HG03432 (cell line): ENCODE measurements around the gene NTN1.

Experiments used
- ATAC-seq: cut with Tn5 transposase; IDR thresholded peaks from one replicate; pipeline ENCODE4 v1.9.1; 2021; ENCODE audit warnings: mild to moderate bottlenecking, moderate library complexity; ENCODE audit not compliant: unreplicated experiment

The NTN1 gene

DNA sequence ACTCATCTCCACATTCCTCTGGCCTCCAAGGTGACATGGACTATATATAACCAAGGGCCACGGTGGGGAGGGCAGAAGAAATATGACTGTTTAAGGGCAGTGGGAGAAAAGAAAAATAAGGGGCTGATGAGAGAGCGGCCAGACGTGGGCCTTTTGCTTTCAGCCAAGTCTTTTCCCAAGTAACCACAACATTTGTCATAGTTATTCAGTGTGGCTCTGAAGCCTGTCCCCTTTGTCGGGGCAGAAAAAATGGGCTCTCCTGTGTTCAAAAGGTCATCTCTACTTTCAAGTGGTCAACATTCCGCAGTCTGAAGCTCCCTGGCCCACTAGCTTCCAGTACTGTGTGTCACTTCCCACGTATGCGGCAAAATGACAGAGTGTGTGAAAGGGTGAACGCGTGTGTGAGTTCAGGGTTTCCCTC is 245.4 kb downstream of the NTN1 start:
- ATAC-seq, result no peak

DNA sequence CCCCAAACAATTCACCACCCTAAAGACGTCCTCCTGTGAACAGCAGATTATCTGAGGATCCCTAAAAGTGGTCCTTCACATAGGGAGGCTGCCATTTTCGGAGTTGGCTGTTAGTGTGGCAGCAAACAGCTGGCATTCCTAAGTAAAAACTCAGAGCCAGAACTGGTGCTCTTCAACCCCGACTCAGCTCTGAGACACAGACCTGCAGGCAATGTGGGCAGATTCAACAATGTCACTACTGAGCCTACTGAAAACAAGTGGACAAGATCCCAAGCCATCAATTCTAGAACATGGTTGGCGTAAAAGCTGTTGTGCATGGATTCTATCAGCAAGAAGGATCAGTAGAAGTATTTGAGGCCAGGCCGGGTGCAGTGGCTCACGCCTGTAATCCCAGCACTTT is 247.2 kb downstream of the NTN1 start:
- ATAC-seq, result no peak

DNA sequence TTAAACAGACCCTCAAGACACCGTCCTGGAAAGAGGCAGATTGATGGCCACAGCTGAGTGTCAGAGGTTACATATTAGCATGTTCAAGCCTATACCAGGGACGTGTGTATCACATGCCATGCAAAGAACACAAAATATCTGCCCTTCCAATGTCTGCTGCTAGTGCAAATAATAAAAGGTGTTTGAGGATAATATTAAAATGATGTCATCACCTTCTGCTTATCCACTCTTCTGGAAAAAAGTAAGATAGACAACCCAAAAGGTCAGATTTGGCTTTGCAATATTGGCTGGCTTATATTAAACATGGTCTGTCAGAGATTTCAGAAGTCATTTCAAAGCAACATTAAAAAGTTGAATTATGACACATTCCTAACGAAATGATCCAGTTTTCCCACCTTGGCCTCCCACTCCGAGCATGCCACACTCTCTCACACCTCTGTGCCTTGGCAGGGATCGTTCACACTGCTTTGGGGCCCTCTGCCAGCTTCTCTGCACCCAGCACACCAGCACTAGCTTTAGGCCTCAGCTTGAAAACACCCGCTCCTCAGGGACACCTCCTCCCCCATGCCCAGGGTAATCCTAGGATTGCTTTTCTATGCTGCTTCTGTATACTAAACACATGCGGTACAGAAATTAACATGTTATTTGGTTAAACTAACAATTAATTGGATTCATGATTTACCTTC is 248.2 kb downstream of the NTN1 start:
- no peak for ATAC-seq

DNA sequence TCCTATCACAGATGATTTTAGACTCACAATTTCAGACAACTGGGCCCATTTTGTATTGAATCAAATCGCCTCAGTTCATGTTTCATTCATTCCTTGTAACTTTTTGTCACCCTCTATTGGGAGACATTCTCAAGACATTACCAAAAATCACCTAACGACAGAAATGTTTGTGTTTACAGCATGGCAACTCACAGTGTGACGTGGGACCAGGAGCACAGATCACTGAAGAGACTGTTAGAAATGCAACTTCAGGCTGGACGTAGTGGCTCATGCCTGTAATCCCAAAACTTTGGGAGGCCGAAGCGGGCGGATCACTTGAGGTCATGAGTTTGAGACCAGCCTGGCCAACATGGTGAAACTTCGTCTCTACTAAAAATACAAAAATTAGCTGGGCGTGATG is 249.6 kb downstream of the NTN1 start:
- no peak for ATAC-seq

DNA sequence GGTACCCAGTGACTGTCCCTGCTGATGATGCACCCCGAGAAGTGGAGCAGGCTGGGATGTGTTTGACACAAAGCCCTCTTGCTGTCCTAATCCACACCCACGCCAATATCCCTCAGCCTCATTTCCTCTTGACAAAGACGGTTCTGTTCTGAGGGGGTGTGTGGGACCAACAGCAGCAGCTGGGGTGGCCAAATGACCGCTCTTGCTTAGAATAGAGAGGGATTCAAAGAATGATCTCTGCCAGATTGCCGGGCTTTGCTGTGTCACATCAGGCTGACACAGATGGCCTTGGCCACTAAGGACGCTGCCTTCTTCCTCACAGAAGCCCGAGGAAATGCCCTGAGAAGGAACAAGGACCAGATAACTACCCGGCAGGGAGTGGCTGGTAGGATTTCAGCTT is 250.7 kb downstream of the NTN1 start:
- ATAC-seq, result no peak

- ATAC-seq, result no peak
These were observed 251.3 kb downstream of the NTN1 start for GRCh38 chr17:9272501-9273200.

- ATAC-seq, result no peak
These were observed 252.4 kb downstream of the NTN1 start for GRCh38 chr17:9273428-9274391.

DNA sequence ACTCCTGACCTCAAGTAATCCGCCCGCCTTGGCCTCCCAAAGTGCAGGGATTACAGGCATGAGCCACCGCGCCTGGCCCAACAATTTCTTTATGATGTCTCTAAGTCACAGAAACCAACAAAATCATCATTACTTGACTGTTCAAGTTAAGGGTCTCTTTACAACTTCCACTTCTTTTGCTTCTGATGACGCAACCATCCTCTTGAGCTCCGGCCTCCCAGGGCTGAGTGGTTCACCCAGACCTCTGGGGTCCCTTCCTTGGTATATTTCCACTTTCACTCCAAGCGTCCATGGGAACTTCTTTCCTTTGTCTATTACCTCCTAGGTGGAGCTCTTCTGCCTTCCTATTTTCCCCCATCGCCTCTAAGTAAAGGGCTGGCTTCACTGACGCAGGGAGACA is 253.7 kb downstream of the NTN1 start:
- no peak for ATAC-seq

DNA sequence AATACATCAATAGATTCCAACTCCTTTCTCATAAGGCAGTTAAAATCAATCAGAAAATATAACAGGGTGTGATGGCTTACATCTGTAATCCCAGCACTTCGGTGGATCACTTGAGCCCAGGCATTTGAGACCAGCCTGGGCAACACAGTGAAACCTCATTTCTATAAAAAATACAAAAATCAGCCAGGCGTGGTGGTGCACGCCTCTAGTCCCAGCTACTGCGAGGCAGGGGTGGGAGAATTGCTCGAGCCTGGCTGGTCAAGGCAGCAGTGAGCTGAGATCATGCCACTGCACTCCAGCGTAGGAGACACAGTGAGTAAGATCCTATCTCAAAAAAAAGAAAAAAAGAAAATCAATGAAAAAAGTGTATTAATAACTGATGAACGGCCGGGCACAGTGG is 258.6 kb downstream of the NTN1 start:
- ATAC-seq, result no peak

- no peak for ATAC-seq
These were observed 262.6 kb downstream of the NTN1 start for GRCh38 chr17:9283909-9284308.

GRCh38 chr17:9284884-9285283 is 263.6 kb downstream of the NTN1 start:
- no peak for ATAC-seq

GRCh38 chr17:9285602-9286427 is 264.5 kb downstream of the NTN1 start:
- ATAC-seq, result no peak

- no peak for ATAC-seq
These were observed 265.1 kb downstream of the NTN1 start for GRCh38 chr17:9286434-9286833.

DNA sequence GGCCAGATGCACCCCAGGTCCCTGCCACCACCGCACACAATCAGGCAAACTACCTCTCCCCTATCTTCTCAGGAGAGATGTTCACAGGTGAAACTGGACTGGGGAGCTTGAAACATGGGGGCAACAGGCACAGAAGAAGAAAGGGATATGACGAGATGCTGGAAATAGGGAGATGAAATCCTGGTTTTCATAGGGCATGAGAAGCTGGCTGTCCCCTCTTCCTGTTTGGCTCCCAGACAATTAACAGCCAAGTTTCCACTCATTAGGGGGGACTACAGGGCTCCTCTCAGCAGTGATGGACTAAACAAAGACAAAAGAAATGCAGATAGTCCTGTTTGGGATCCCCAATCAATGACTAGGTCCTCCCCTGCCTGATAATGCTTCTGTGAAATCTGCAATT is 266.0 kb downstream of the NTN1 start:
- ATAC-seq, result no peak

GRCh38 chr17:9290226-9290613 is 268.9 kb downstream of the NTN1 start:
- no peak for ATAC-seq

DNA sequence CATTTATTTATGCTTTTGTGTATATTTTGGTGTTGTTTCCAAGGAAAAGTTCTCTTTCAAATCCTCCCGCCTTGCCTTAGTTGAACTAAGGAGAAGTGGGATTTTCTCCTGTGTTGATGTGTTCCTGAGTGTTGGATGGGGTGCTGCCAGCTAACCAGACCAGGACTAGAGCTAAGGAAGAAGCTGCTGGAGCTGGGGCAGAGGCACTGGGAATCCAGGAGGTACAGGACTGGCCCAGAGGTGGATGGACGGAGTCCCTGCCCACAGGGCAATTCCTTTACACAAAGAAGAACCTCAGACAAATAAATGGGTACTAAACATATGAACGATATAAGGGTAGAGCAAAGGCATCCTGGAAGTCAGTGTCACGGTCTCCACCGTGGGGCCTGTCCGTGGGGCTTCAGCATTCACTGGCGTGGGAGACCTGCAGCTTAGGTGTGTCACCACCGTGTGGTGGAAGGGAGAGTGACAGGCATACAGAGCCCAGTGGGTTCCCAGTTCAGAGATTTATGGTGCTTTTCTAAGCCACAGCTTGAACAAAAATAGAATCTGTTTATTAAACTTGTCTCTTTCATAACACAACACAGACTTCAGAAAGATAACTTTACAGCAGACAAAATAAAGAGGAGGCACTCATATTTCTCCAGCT is 270.7 kb downstream of the NTN1 start:
- no peak for ATAC-seq

DNA sequence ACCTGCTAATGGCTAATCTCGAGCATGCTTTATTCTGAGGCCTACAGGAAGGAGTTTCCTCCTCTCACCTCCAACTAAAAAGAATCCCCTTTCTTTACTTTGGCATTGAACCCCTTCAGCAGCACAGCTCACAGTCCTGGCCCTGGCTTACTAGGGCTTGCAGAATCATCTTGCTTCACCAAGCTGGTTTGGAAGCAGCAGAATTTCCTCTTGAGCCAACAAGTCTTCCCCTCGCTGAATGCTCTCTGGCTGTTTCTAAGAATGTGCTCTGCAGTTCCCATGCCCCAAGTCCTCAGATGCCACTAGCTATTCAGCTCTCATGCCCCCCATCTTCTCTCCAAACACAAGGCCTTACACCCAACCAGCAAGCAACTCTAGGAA is 271.2 kb downstream of the NTN1 start:
- ATAC-seq, result no peak
